K562 (cell line): ENCODE measurements around the gene CT55. TPM values are rescaled to one million over a fixed set of nuclear protein-coding genes. Genes with fewer than 3 reads are reported as not detected.
A peak's percentile ranks its signal among the peaks of the same experiment; 100 is the strongest.

Experiments used
- E2F3 ChIP-seq: fragments of 250-450 bp; sonication (Bioruptor Pico); IDR thresholded peaks from 2 replicates; pipeline ENCODE4 v1.4.0; 2020; ENCODE audit warnings: mild to moderate bottlenecking
- ESRRB ChIP-seq: fragments of 250-450 bp; sonication (Bioruptor Pico); IDR thresholded peaks from 2 replicates; pipeline ENCODE4 v1.5.0; 2020; ENCODE audit warnings: mild to moderate bottlenecking, moderate library complexity, borderline replicate concordance
- HNRNPK ChIP-seq: fragments of 200-400 bp; formaldehyde crosslinking; IDR thresholded peaks from one replicate; pipeline ENCODE4 v1.6.1; 2018; ENCODE audit warnings: mild to moderate bottlenecking, low read depth, low read length; ENCODE audit not compliant: poor library complexity, severe bottlenecking
- HNRNPUL1 ChIP-seq: fragments of 200-400 bp; formaldehyde crosslinking; IDR thresholded peaks from 2 replicates; pipeline ENCODE4 v1.6.1; 2017; ENCODE audit warnings: low read length
- MAFG ChIP-seq: fragments of 450-650 bp; conservative IDR thresholded peaks from 2 replicates; pipeline ENCODE4 v1.6.1; 2016; ENCODE audit warnings: missing genetic modification characterization, missing compliant biosample characterization
- NCOA1 ChIP-seq: fragments of 450-650 bp; IDR thresholded peaks from 2 replicates; pipeline ENCODE4 v1.6.1; 2016; ENCODE audit warnings: low read depth
- RAD21 ChIP-seq, 2 experiments: fragments of 250-450 bp in 1 of 2; fragments of 450-650 bp in 1 of 2; sonication (Bioruptor Pico) in 1 of 2; formaldehyde crosslinking in 1 of 2; IDR thresholded peaks in 1 of 2; conservative IDR thresholded peaks in 1 of 2; 2 replicates each; pipeline versions ENCODE4 v1.4.0 to v1.8.0; 2020 to 2022; ENCODE audit warnings: mild to moderate bottlenecking in 2 of 2, moderate library complexity in 1 of 2
- SIN3A ChIP-seq, 2 experiments: fragments of 150-350 bp in 1 of 2; IDR thresholded peaks; 2 replicates each; pipeline ENCODE4 v1.6.1; 2011 to 2016; ENCODE audit warnings: borderline replicate concordance in 2 of 2, low read depth in 2 of 2, low read length in 2 of 2, mild to moderate bottlenecking in 2 of 2, moderate library complexity in 2 of 2; ENCODE audit not compliant: control insufficient read depth in 1 of 2
- SREBF1 ChIP-seq: fragments of 150-350 bp; IDR thresholded peaks from 2 replicates; pipeline ENCODE4 v1.6.1; 2014; ENCODE audit warnings: antibody characterized with exemption, low read depth, low read length, borderline replicate concordance
- TCFL5 ChIP-seq: fragments of 250-450 bp; sonication (Bioruptor Pico); conservative IDR thresholded peaks from 2 replicates; pipeline ENCODE4 v1.6.1; 2021; ENCODE audit warnings: mild to moderate bottlenecking, moderate library complexity, matching md5 sums
- TOE1 ChIP-seq, 2 experiments: fragments of 450-650 bp in 1 of 2; sonication (generic) in 1 of 2; formaldehyde crosslinking in 1 of 2; IDR thresholded peaks; 2 replicates each; pipeline versions ENCODE4 v1.7.1 to v1.8.0; 2016 to 2022; ENCODE audit warnings: borderline replicate concordance in 2 of 2, mild to moderate bottlenecking in 2 of 2, antibody characterized with exemption in 1 of 2, inconsistent platforms in 1 of 2, low read depth in 1 of 2, missing genetic modification reagents in 1 of 2, moderate library complexity in 1 of 2
- TSC22D4 ChIP-seq: fragments of 450-650 bp; IDR thresholded peaks from 2 replicates; pipeline ENCODE4 v1.6.1; 2016; ENCODE audit warnings: missing genetic modification characterization, missing biosample characterization, control low read depth
- ZKSCAN8 ChIP-seq: fragments of 200-800 bp; sonication (Bioruptor generic); IDR thresholded peaks from 2 replicates; pipeline ENCODE4 v1.6.1; 2016; ENCODE audit warnings: missing genetic modification characterization, missing compliant biosample characterization
- ZNF175 ChIP-seq: fragments of 200-800 bp; sonication (Bioruptor generic); IDR thresholded peaks from 2 replicates; pipeline ENCODE4 v1.6.1; 2016; ENCODE audit warnings: low read depth, mild to moderate bottlenecking, missing genetic modification characterization, missing compliant biosample characterization
- ZNF668 ChIP-seq: fragments of 250-450 bp; sonication (Bioruptor Pico); IDR thresholded peaks from 2 replicates; pipeline ENCODE4 v1.8.0; 2022; ENCODE audit warnings: mild to moderate bottlenecking, inconsistent platforms
- ZNF76 ChIP-seq: fragments of 250-450 bp; sonication (Bioruptor Pico); IDR thresholded peaks from 2 replicates; pipeline ENCODE4 v1.4.0; 2020; ENCODE audit warnings: mild to moderate bottlenecking, moderate library complexity, borderline replicate concordance
- ZNF764 ChIP-seq: fragments of 250-450 bp; sonication (Bioruptor Pico); IDR thresholded peaks from 2 replicates; pipeline ENCODE4 v1.4.0; 2020; ENCODE audit warnings: low read depth, mild to moderate bottlenecking, moderate library complexity
- polyA plus RNA-seq, 8 experiments: library from polyadenylated mRNA; depleted of rRNA in 4 of 8; stranded (reverse) in 5 of 8; unstranded in 3 of 8; fragments of >200 nt; fragmentation: Nextera tagmentation in 2 of 8; fragmentation: Illumina TruSeq in 1 of 8; extraction: Ambion mirVana in 2 of 8; extraction: Trizol in 1 of 8; gene quantifications; 2 replicates each; pipeline versions ENCODE4 v1.2.1 to v1.2.3, GENCODE V29; 2011 to 2014; ENCODE audit warnings: inconsistent platforms in 1 of 8, missing spikeins in 1 of 8
- total RNA-seq, 7 experiments: library from RNA; depleted of rRNA in 6 of 7; stranded (reverse); fragments of >200 nt in 6 of 7; fragmentation: Illumina TruSeq in 2 of 7; extraction: Trizol in 2 of 7; gene quantifications; 2 replicates each; pipeline versions ENCODE4 v1.2.1 to v1.2.3, GENCODE V29; 2011 to 2021; ENCODE audit warnings: low replicate concordance in 1 of 7
- TF ChIP-seq, protein P1 (sequence below), 3 experiments: IDR thresholded peaks in 2 of 3; conservative IDR thresholded peaks in 1 of 3; 2 replicates each; pipeline ENCODE4 v1.5.1; 2011 to 2012; ENCODE audit warnings: low read length in 3 of 3, mild to moderate bottlenecking in 3 of 3, control low read depth in 2 of 3, improper control_type of control experiment in 1 of 3, inconsistent platforms in 1 of 3, low read depth in 1 of 3, mixed read lengths in 1 of 3, moderate library complexity in 1 of 3; ENCODE audit not compliant: insufficient read depth in 2 of 3
- TF ChIP-seq, protein P2 (sequence below): fragments of 200-800 bp; sonication (Bioruptor generic); IDR thresholded peaks from 2 replicates; pipeline ENCODE4 v1.6.1; 2017; ENCODE audit warnings: missing genetic modification characterization, missing compliant biosample characterization
- TF ChIP-seq, protein P3 (sequence below): sonication (generic); formaldehyde crosslinking; IDR thresholded peaks from 2 replicates; pipeline ENCODE4 v1.8.0; 2022; ENCODE audit warnings: mild to moderate bottlenecking, low read depth, missing genetic modification reagents
- TF ChIP-seq, protein P4 (sequence below): fragments of 250-450 bp; sonication (Bioruptor Pico); IDR thresholded peaks from 2 replicates; pipeline ENCODE4 v1.8.0; 2022; ENCODE audit warnings: moderate library complexity, mild to moderate bottlenecking, inconsistent platforms

Gene CT55
- total and polyA plus RNA-seq, 9 of the 15 experiments (the other 6 are each of a cell fraction or from before 2014, with no cell fraction given), result 48.5 to 98.9 (median 73.2) TPM

DNA sequence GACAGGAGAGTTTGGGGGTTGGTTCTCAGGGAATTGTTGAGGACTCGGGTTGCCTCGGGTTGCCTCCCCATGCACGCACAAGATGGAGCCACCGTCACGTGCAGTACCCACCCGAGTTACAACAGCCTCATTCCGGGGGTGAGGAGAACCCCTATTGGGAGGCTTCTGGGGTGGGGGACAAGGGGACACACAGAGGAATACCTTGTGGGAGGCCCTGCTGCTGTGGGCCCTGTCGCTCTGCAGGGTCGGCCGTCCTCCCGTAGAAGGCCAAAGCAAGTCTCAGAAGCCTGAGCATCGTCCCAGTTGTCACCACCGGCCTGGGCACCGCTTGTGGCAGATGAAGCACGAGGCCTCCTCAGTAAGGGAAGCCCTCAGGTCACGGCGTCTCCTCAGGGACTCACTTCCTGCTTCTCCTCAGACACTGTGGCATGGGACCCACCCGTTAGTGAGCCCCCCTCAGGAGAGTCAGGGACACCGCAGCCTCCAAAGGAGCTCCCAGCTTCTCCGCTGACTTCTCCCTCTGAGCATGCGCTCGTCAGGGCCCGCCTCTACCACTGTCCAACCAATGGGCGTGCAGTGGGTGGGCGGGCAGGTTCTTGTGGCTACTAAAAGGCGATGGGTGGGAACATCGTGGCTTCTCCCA, at the start of gene CT55 (continued):
- TF ChIP-seq TSC22D4 (tag), result no peak
- no peak for TF ChIP-seq ZNF175 (CRISPR knock-in tag)
- TF ChIP-seq ESRRB (CRISPR knock-in tag), result no peak
- TF ChIP-seq SIN3A (IDR thresholded peaks at IDR 0.05; ENCODE audit: borderline replicate concordance in 2 of 2, control insufficient read depth in 1 of 2, low read depth in 2 of 2, low read length in 2 of 2), result no peak
- TF ChIP-seq TOE1 (IDR thresholded peaks at IDR 0.05; ENCODE audit: borderline replicate concordance), result peak; percentile 20; the same call in 1 of the 2 replicates
- TF ChIP-seq TOE1 (CRISPR knock-in tag; IDR thresholded peaks at IDR 0.05; ENCODE audit: borderline replicate concordance, low read depth), result no peak
- TF ChIP-seq HNRNPUL1, result no peak
- TF ChIP-seq, protein P1, sequence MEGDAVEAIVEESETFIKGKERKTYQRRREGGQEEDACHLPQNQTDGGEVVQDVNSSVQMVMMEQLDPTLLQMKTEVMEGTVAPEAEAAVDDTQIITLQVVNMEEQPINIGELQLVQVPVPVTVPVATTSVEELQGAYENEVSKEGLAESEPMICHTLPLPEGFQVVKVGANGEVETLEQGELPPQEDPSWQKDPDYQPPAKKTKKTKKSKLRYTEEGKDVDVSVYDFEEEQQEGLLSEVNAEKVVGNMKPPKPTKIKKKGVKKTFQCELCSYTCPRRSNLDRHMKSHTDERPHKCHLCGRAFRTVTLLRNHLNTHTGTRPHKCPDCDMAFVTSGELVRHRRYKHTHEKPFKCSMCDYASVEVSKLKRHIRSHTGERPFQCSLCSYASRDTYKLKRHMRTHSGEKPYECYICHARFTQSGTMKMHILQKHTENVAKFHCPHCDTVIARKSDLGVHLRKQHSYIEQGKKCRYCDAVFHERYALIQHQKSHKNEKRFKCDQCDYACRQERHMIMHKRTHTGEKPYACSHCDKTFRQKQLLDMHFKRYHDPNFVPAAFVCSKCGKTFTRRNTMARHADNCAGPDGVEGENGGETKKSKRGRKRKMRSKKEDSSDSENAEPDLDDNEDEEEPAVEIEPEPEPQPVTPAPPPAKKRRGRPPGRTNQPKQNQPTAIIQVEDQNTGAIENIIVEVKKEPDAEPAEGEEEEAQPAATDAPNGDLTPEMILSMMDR (IDR thresholded peaks at IDR 0.05 in 2 of 3, conservative IDR thresholded peaks at IDR 0.05 in 1 of 3; ENCODE audit: insufficient read depth in 2 of 3, low read depth in 1 of 3, low read length in 3 of 3), result peak; percentile 54 to 61 (median 59); a peak in 5 of 6 replicates
- TF ChIP-seq, protein P2, sequence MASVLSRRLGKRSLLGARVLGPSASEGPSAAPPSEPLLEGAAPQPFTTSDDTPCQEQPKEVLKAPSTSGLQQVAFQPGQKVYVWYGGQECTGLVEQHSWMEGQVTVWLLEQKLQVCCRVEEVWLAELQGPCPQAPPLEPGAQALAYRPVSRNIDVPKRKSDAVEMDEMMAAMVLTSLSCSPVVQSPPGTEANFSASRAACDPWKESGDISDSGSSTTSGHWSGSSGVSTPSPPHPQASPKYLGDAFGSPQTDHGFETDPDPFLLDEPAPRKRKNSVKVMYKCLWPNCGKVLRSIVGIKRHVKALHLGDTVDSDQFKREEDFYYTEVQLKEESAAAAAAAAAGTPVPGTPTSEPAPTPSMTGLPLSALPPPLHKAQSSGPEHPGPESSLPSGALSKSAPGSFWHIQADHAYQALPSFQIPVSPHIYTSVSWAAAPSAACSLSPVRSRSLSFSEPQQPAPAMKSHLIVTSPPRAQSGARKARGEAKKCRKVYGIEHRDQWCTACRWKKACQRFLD (CRISPR knock-in tag), result no peak
- TF ChIP-seq, protein P3, sequence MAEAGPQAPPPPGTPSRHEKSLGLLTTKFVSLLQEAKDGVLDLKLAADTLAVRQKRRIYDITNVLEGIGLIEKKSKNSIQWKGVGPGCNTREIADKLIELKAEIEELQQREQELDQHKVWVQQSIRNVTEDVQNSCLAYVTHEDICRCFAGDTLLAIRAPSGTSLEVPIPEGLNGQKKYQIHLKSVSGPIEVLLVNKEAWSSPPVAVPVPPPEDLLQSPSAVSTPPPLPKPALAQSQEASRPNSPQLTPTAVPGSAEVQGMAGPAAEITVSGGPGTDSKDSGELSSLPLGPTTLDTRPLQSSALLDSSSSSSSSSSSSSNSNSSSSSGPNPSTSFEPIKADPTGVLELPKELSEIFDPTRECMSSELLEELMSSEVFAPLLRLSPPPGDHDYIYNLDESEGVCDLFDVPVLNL (CRISPR knock-in tag), result no peak
- no peak for TF ChIP-seq MAFG (tag)
- TF ChIP-seq ZNF76, result no peak
- TF ChIP-seq, protein P4, sequence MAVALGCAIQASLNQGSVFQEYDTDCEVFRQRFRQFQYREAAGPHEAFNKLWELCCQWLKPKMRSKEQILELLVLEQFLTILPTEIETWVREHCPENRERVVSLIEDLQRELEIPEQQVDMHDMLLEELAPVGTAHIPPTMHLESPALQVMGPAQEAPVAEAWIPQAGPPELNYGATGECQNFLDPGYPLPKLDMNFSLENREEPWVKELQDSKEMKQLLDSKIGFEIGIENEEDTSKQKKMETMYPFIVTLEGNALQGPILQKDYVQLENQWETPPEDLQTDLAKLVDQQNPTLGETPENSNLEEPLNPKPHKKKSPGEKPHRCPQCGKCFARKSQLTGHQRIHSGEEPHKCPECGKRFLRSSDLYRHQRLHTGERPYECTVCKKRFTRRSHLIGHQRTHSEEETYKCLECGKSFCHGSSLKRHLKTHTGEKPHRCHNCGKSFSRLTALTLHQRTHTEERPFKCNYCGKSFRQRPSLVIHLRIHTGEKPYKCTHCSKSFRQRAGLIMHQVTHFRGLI, result no peak
- no peak for TF ChIP-seq E2F3
- TF ChIP-seq ZNF668 (CRISPR knock-in tag), result no peak
- no peak for TF ChIP-seq HNRNPK
- no peak for TF ChIP-seq ZKSCAN8
- no peak for TF ChIP-seq SREBF1
- TF ChIP-seq TCFL5, result no peak
- peak in 1 of 2 experiments; percentile 42; a peak in 2 of 4 replicates for TF ChIP-seq RAD21 (CRISPR knock-in tag; conservative IDR thresholded peaks at IDR 0.05 in 1 of 2, IDR thresholded peaks at IDR 0.05 in 1 of 2)
- no peak for TF ChIP-seq NCOA1
- no peak for TF ChIP-seq ZNF764 (CRISPR knock-in tag)
